GM21619 (cell line): ENCODE results near the gene KLK8.

Source experiments
- ATAC-seq: cut with Tn5 transposase; IDR thresholded peaks from one replicate; pipeline ENCODE4 v1.9.1; 2021; ENCODE audit not compliant: unreplicated experiment

The KLK8 gene

GRCh38 chr19:51001515-51001914 is at the start of gene KLK8:
Gene KLK8 (minus strand): TSS chr19:51001604. CDS start chr19:51001167, 437 bp downstream.
- no peak for ATAC-seq

GRCh38 chr19:51047031-51047335 is 45.6 kb upstream of the KLK8 start:
- ATAC-seq: no peak

GRCh38 chr19:51044327-51044726 is 42.9 kb upstream of the KLK8 start:
- ATAC-seq: no peak

GRCh38 chr19:51043497-51043896 is 42.1 kb upstream of the KLK8 start:
- no peak for ATAC-seq

GRCh38 chr19:51040151-51040550 is 38.7 kb upstream of the KLK8 start:
- no peak for ATAC-seq

GRCh38 chr19:51036519-51036918 is 35.1 kb upstream of the KLK8 start:
- ATAC-seq: no peak

- no peak for ATAC-seq
These were observed 33.3 kb upstream of the KLK8 start, which contains the start of gene KLK12 for GRCh38 chr19:51034704-51035103. Gene KLK12 (minus strand): TSS chr19:51035002. CDS start chr19:51034621, 381 bp downstream.

- no peak for ATAC-seq
These were observed 30.4 kb upstream of the KLK8 start for GRCh38 chr19:51031880-51032225.

- no peak for ATAC-seq
These were observed 29.9 kb upstream of the KLK8 start for GRCh38 chr19:51031220-51031879.

- ATAC-seq: no peak
These were observed 29.2 kb upstream of the KLK8 start for GRCh38 chr19:51030631-51031030.

- no peak for ATAC-seq
These were observed 28.3 kb upstream of the KLK8 start for GRCh38 chr19:51029718-51030117.

- no peak for ATAC-seq
These were observed 26.5 kb upstream of the KLK8 start for GRCh38 chr19:51027873-51028272.

GRCh38 chr19:51027126-51027806 is 25.9 kb upstream of the KLK8 start:
- ATAC-seq: no peak

- no peak for ATAC-seq
These were observed 25.1 kb upstream of the KLK8 start, which contains the start of gene KLK11 for GRCh38 chr19:51026554-51026831. Gene KLK11 (minus strand): TSS chr19:51026616. CDS start chr19:51025631, 985 bp downstream.

GRCh38 chr19:51025809-51026553 is 24.6 kb upstream of the KLK8 start:
- no peak for ATAC-seq

GRCh38 chr19:51025401-51025800 is 24.0 kb upstream of the KLK8 start:
- ATAC-seq: no peak

- no peak for ATAC-seq
These were observed 23.5 kb upstream of the KLK8 start for GRCh38 chr19:51024924-51025323.

- ATAC-seq: no peak
These were observed 22.5 kb upstream of the KLK8 start for GRCh38 chr19:51023946-51024345.

- no peak for ATAC-seq
These were observed 21.1 kb upstream of the KLK8 start for GRCh38 chr19:51022526-51022925.

GRCh38 chr19:51020988-51021651 is 19.7 kb upstream of the KLK8 start:
- ATAC-seq: no peak

- no peak for ATAC-seq
These were observed 18.1 kb upstream of the KLK8 start, which contains the start of gene KLK10 for GRCh38 chr19:51019544-51019925. Gene KLK10 (minus strand): TSS chr19:51019709. CDS start chr19:51019130, 579 bp downstream.
